KMS-11 (cell line): Measurements from ENCODE around the gene EIF4H.
"Not testable (repeated sequence)": the region's sequence is repeated elsewhere in the genome, so short reads cannot be mapped to it uniquely, and the experiment has no call there.

ENCODE experiments used
- H2AFZ ChIP-seq: fragments of 200-600 bp; sonication (generic); 2 replicates; pipeline ENCODE4 v1.6.1; 2016; ENCODE audit warnings: antibody characterized with exemption, mixed run types, low read depth
- H3K27ac ChIP-seq: fragments of 200-600 bp; sonication (generic); 2 replicates; pipeline ENCODE4 v1.6.1; 2016; ENCODE audit warnings: mild to moderate bottlenecking, mixed run types
- H3K27me3 ChIP-seq: fragments of 200-600 bp; sonication (generic); 2 replicates; pipeline ENCODE4 v1.6.1; 2017; ENCODE audit warnings: mild to moderate bottlenecking, low read depth, mixed run types, moderate library complexity; ENCODE audit not compliant: insufficient read depth
- H3K36me3 ChIP-seq: fragments of 200-600 bp; sonication (generic); 2 replicates; pipeline ENCODE4 v1.6.1; 2017; ENCODE audit warnings: mild to moderate bottlenecking, mixed run types; ENCODE audit not compliant: insufficient read depth
- H3K4me1 ChIP-seq: fragments of 200-600 bp; sonication (generic); 2 replicates; pipeline ENCODE4 v1.6.1; 2016; ENCODE audit warnings: mild to moderate bottlenecking, low read depth, mixed run types; ENCODE audit not compliant: poor library complexity, severe bottlenecking
- H3K4me2 ChIP-seq: fragments of 200-600 bp; sonication (generic); 2 replicates; pipeline ENCODE4 v1.7.0; 2016; ENCODE audit warnings: mild to moderate bottlenecking, mixed run types
- H3K4me3 ChIP-seq: fragments of 200-600 bp; sonication (generic); IDR thresholded peaks from 2 replicates; pipeline ENCODE4 v1.6.1; 2017; ENCODE audit warnings: low read depth, low read length, mixed read lengths; ENCODE audit not compliant: insufficient read depth
- H3K79me2 ChIP-seq: fragments of 200-600 bp; sonication (generic); 2 replicates; pipeline ENCODE4 v1.6.1; 2016; ENCODE audit warnings: low read depth, mixed run types; ENCODE audit not compliant: insufficient read depth
- H3K9ac ChIP-seq: fragments of 200-600 bp; sonication (generic); 2 replicates; pipeline ENCODE4 v1.6.1; 2016; ENCODE audit warnings: mild to moderate bottlenecking, mixed run types
- H4K20me1 ChIP-seq: fragments of 200-600 bp; sonication (generic); 2 replicates; pipeline ENCODE4 v1.6.1; 2016; ENCODE audit warnings: mild to moderate bottlenecking, mixed run types; ENCODE audit not compliant: insufficient read depth
- TF ChIP-seq, protein P1 (sequence below): fragments of 200-600 bp; sonication (generic); conservative IDR thresholded peaks from 2 replicates; pipeline ENCODE4 v1.6.1; 2017; ENCODE audit warnings: low read depth, mild to moderate bottlenecking, antibody characterized with exemption, low read length, moderate library complexity, mixed read lengths

The EIF4H gene

DNA sequence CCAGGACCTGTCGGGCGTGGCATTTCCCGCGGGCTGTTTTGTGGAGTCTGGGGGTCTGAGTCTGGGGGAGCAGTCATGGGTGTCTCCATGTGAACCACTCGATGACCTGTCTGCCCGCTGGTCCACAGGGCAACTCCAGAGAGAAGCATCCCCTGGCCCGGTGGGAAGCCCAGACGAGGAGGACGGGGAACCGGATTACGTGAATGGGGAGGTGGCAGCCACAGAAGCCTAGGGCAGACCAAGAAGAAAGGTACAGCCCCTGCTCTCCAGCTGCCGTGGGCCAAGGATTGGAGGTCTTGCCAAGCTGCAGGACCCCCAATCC lies 50.3 kb downstream of the EIF4H start:
- Histone ChIP-seq H3K4me3 (no peak overlapping the region), H2AFZ (no peak overlapping the region), H3K27me3 (no peaks in the 10 kb centered on the region), H3K4me2 (no peak overlapping the region), H3K27ac (no peak overlapping the region), H3K79me2 (no peaks in the 10 kb centered on the region), H4K20me1 (no peaks in the 10 kb centered on the region), H3K36me3 (no peaks in the 10 kb centered on the region), H3K9ac (no peak overlapping the region), H3K4me1 (peaks cover 5% of the 10 kb centered on the region)
- TF ChIP-seq, protein P1, sequence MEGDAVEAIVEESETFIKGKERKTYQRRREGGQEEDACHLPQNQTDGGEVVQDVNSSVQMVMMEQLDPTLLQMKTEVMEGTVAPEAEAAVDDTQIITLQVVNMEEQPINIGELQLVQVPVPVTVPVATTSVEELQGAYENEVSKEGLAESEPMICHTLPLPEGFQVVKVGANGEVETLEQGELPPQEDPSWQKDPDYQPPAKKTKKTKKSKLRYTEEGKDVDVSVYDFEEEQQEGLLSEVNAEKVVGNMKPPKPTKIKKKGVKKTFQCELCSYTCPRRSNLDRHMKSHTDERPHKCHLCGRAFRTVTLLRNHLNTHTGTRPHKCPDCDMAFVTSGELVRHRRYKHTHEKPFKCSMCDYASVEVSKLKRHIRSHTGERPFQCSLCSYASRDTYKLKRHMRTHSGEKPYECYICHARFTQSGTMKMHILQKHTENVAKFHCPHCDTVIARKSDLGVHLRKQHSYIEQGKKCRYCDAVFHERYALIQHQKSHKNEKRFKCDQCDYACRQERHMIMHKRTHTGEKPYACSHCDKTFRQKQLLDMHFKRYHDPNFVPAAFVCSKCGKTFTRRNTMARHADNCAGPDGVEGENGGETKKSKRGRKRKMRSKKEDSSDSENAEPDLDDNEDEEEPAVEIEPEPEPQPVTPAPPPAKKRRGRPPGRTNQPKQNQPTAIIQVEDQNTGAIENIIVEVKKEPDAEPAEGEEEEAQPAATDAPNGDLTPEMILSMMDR, result no peak

- H3K79me2 ChIP-seq, H3K9ac ChIP-seq, H3K36me3 ChIP-seq, H3K4me1 ChIP-seq, H3K27ac ChIP-seq, H4K20me1 ChIP-seq, H3K4me3 ChIP-seq, H3K4me2 ChIP-seq, H3K27me3 ChIP-seq, H2AFZ ChIP-seq: not testable (repeated sequence)
These were observed 50.8 kb downstream of the EIF4H start for GRCh38 chr7:74224907-74225306.

DNA sequence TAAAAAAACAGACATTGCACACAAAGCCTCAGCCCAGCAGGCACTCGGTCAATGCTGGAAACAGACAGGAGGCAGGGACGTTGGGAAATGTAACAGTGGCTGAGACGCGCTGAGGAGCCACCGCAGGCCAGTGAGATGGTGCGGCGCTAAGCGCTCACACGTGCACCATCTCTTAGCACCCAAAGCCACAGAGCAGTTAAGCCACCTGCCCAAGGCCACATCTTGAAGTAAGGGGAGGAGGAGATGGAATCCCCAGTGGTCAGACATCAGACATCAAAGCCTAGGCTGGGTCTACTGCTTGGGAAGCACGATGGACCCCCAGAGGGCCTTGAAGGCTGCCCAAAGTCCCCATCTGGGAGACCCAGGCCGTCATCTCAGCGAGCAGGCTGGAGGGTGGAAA lies 51.2 kb downstream of the EIF4H start:
- Histone ChIP-seq H3K27ac (no peak overlapping the region), H3K4me2 (no peak overlapping the region), H3K9ac (no peak overlapping the region), H3K79me2 (no peaks in the 10 kb centered on the region), H3K4me1 (peaks cover 5% of the 10 kb centered on the region), H3K4me3 (no peak overlapping the region), H3K36me3 (no peaks in the 10 kb centered on the region), H3K27me3 (no peaks in the 10 kb centered on the region), H2AFZ (no peak overlapping the region), H4K20me1 (no peaks in the 10 kb centered on the region)
- TF ChIP-seq, protein P1, result no peak

DNA sequence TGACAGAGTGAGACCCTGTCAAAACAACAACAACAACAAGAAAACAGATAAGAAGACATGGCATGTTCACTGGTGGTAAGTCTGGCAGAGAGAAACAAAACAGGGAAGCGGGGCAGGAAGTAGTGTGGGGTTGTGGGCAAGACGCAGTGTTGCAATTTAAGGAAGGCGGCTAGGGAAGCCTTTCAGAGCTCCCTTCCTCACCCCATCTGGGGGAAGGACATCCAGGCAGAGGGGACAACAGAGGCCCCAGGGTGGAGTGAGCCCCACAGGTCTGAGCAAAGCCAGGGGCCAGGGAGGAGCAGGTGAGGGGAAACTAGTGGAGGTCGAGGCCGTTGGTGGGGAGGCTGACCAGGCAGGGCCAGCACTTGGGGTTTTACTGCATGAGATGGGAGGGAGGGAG lies 52.5 kb downstream of the EIF4H start:
- H3K9ac ChIP-seq, result no peak overlapping the region
- no peaks in the 10 kb centered on the region for H3K4me1 ChIP-seq
- H3K79me2 ChIP-seq, result no peaks in the 10 kb centered on the region
- H3K27ac ChIP-seq, result no peak overlapping the region
- no peaks in the 10 kb centered on the region for H3K36me3 ChIP-seq
- no peak overlapping the region for H3K4me3 ChIP-seq
- H2AFZ ChIP-seq, result no peak overlapping the region
- H4K20me1 ChIP-seq, result no peaks in the 10 kb centered on the region
- TF ChIP-seq, protein P1, result no peak
- H3K27me3 ChIP-seq, result no peaks in the 10 kb centered on the region
- H3K4me2 ChIP-seq, result no peak overlapping the region

DNA sequence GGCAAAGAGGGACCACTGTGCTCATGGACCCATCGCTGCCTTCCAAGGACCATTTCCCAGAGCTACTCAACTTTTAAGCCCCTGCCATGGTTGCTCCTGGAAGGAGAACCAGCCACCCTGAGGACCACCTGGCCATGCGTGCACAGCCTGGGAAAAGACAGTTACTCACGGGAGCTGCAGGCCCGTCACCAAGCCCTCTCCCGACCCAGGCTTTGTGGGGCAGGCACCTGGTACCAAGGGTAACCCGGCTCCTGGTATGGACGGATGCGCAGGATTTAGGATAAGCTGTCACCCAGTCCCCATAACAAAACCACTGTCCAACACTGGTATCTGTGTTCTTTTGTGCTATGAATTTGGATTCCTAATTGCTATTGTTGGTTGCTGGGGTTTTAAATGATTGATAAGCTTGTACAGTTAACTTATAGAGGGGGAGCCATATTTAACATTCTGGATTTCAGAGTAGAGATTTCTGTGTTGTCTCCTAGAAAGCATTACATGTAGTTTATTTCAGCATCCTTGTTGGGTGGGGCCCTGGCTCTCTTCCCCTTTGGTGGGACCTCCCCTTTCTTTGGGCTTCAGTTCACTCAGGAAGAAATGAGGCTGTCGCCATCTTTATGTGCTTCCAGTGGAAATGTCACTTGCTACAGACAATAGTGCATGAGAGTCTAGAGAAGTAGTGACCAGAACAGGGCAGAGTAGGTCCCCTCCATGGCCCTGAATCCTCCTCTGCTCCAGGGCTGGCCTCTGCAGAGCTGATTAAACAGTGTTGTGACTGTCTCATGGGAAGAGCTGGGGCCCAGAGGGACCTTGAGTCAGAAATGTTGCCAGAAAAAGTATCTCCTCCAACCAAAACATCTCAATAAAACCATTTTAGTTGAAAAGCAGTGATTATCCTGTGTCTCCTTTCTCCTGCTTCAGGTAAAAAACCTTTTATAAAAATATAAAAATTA lies 55.1 kb downstream of the EIF4H start:
- Histone ChIP-seq H3K4me3 (no peak overlapping the region), H3K27ac (no peak overlapping the region), H3K36me3 (peaks cover 6% of the 10 kb centered on the region; the same call in 1 of the 2 replicates), H3K79me2 (no peaks in the 10 kb centered on the region), H3K9ac (no peak overlapping the region), H4K20me1 (no peaks in the 10 kb centered on the region), H3K27me3 (no peaks in the 10 kb centered on the region), H3K4me2 (no peak overlapping the region), H3K4me1 (no peaks in the 10 kb centered on the region), H2AFZ (no peak overlapping the region)
- TF ChIP-seq, protein P1, result no peak
